Astrocyte (in vitro differentiated cells and primary cell): ENCODE measurements around the gene NAA16. TPM values are rescaled to one million over a fixed set of nuclear protein-coding genes. Genes with fewer than 3 reads are reported as not detected.

ENCODE experiments used
- DNase-seq: peaks from one replicate; pipeline ENCODE4 v3.0.0-alpha.2; 2010; ENCODE audit warnings: low read depth
- FAIRE-seq: peaks from 2 replicates; lab custom pipeline; 2011; peaks lifted over from hg19 to GRCh38; lab: Jason Lieb, UNC
- H2AFZ ChIP-seq: 2 replicates; pipeline ENCODE4 v1.6.0; 2012; ENCODE audit warnings: low read depth, low read length, inconsistent platforms
- H3K27ac ChIP-seq: 2 replicates; pipeline ENCODE4 v1.5.1; 2011; ENCODE audit warnings: low read depth, low read length, inconsistent platforms
- H3K27me3 ChIP-seq: 2 replicates; pipeline ENCODE4 v1.6.0; 2011; ENCODE audit warnings: low read length, inconsistent platforms; ENCODE audit not compliant: insufficient read depth
- H3K36me3 ChIP-seq: 2 replicates; pipeline ENCODE4 v1.5.1; 2011; ENCODE audit warnings: low read length, inconsistent platforms; ENCODE audit not compliant: insufficient read depth
- H3K4me1 ChIP-seq: 2 replicates; pipeline ENCODE4 v1.5.1; 2011; ENCODE audit warnings: low read length, inconsistent platforms; ENCODE audit not compliant: insufficient read depth
- H3K4me2 ChIP-seq: 2 replicates; pipeline ENCODE4 v1.6.0; 2012; ENCODE audit warnings: low read length, inconsistent platforms
- H3K4me3 ChIP-seq: 2 replicates; pipeline ENCODE4 v1.5.1; 2011; ENCODE audit warnings: low read depth, mild to moderate bottlenecking, low read length, inconsistent platforms; ENCODE audit not compliant: insufficient read depth
- H3K79me2 ChIP-seq: 2 replicates; pipeline ENCODE4 v1.6.0; 2012; ENCODE audit warnings: mild to moderate bottlenecking, low read length, inconsistent platforms; ENCODE audit not compliant: insufficient read depth
- H3K9ac ChIP-seq: 2 replicates; pipeline ENCODE4 v1.6.0; 2012; ENCODE audit warnings: mild to moderate bottlenecking, low read length, inconsistent platforms
- H3K9me3 ChIP-seq: 2 replicates; pipeline ENCODE4 v1.5.1; 2012; ENCODE audit warnings: low read depth, mild to moderate bottlenecking, low read length, inconsistent platforms; ENCODE audit not compliant: insufficient read depth
- H4K20me1 ChIP-seq: 2 replicates; pipeline ENCODE4 v1.6.0; 2012; ENCODE audit warnings: low read length, inconsistent platforms; ENCODE audit not compliant: insufficient read depth
- H3K27ac Mint-ChIP-seq: one replicate; pipeline ENCODE4 v1.8.0; 2021; ENCODE audit warnings: mild to moderate bottlenecking, mixed read lengths; ENCODE audit not compliant: unreplicated experiment
- H3K27me3 Mint-ChIP-seq: one replicate; pipeline ENCODE4 v1.8.0; 2021; ENCODE audit warnings: low read depth, mixed read lengths; ENCODE audit not compliant: unreplicated experiment
- H3K36me3 Mint-ChIP-seq: one replicate; pipeline ENCODE4 v1.8.0; 2021; ENCODE audit warnings: low read depth, mixed read lengths; ENCODE audit not compliant: unreplicated experiment
- H3K4me1 Mint-ChIP-seq: one replicate; pipeline ENCODE4 v1.8.0; 2021; ENCODE audit warnings: low read depth, mixed read lengths; ENCODE audit not compliant: unreplicated experiment
- H3K4me3 Mint-ChIP-seq: one replicate; pipeline ENCODE4 v1.8.0; 2021; ENCODE audit warnings: mild to moderate bottlenecking, moderate library complexity, mixed read lengths; ENCODE audit not compliant: unreplicated experiment
- H3K9me3 Mint-ChIP-seq: one replicate; pipeline ENCODE4 v1.8.0; 2021; ENCODE audit warnings: mild to moderate bottlenecking, mixed read lengths; ENCODE audit not compliant: unreplicated experiment
- CTCF ChIP-seq: IDR thresholded peaks from 2 replicates; pipeline ENCODE4 v1.5.1; 2011; ENCODE audit warnings: low read depth, mild to moderate bottlenecking, inconsistent platforms, low read length, moderate library complexity; ENCODE audit not compliant: insufficient read depth
- EZH2 ChIP-seq: IDR thresholded peaks from 2 replicates; pipeline ENCODE4 v1.6.1; 2012; ENCODE audit warnings: mild to moderate bottlenecking, low read length, inconsistent platforms; ENCODE audit not compliant: insufficient read depth
- total RNA-seq: library from RNA; stranded (reverse); gene quantifications from 2 replicates; pipeline ENCODE4 v1.2.1, GENCODE V29; 2021

Gene NAA16
- total RNA-seq, 1 donor from 2014 or later: 11.5 TPM

DNA sequence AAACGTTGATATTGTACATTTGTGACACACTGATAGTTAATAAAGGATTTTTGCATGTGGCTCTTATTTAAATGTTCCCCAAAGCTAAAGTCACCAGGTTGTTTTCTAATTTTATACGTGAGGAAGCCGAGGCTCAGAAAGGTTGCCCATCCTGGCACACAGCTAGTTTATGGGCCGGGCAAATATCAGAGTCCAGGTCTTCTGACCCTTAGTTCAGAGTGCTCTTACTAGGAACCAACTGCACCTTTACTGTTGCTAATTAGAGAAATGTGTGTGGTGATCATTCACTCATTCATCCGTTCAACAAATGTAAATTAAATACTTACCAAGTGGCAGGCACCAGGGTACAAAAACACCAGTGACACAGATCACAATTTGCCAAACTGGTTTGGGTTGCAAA is 100.0 kb downstream of the NAA16 start:
- Histone ChIP-seq H2AFZ (no peak overlapping the region), H3K79me2 (no peaks in the 10 kb centered on the region), H3K4me2 (no peak overlapping the region), H3K36me3 (no peaks in the 10 kb centered on the region), H4K20me1 (no peaks in the 10 kb centered on the region), H3K4me3 (no peak overlapping the region), H3K9me3 (no peaks in the 10 kb centered on the region), H3K27me3 (no peaks in the 10 kb centered on the region), H3K4me1 (no peaks in the 10 kb centered on the region), H3K9ac (no peak overlapping the region), H3K27ac (no peak overlapping the region)
- H3K4me3 Mint-ChIP-seq: no peak overlapping the region
- no peaks in the 10 kb centered on the region for H3K4me1 Mint-ChIP-seq
- H3K9me3 Mint-ChIP-seq: peaks cover 1% of the 10 kb centered on the region
- DNase-seq: no peak
- H3K27me3 Mint-ChIP-seq: peaks cover 6% of the 10 kb centered on the region
- H3K36me3 Mint-ChIP-seq: peaks cover 2% of the 10 kb centered on the region
- H3K27ac Mint-ChIP-seq: no peak overlapping the region
- TF ChIP-seq EZH2 (no peak), CTCF (no peak)
- no peak for FAIRE-seq

- Histone ChIP-seq H2AFZ (no peak overlapping the region), H3K4me3 (no peak overlapping the region), H4K20me1 (no peaks in the 10 kb centered on the region), H3K27me3 (no peaks in the 10 kb centered on the region), H3K79me2 (no peaks in the 10 kb centered on the region), H3K9ac (no peak overlapping the region), H3K9me3 (no peaks in the 10 kb centered on the region), H3K36me3 (no peaks in the 10 kb centered on the region), H3K4me1 (no peaks in the 10 kb centered on the region), H3K27ac (no peak overlapping the region), H3K4me2 (no peak overlapping the region)
- Mint-ChIP-seq H3K9me3 (peaks cover 1% of the 10 kb centered on the region), H3K27ac (no peak overlapping the region), H3K4me1 (no peaks in the 10 kb centered on the region), H3K4me3 (no peak overlapping the region), H3K36me3 (peaks cover 2% of the 10 kb centered on the region), H3K27me3 (peaks cover 6% of the 10 kb centered on the region)
- DNase-seq: peak; percentile 48
- TF ChIP-seq CTCF (peak; percentile 26), EZH2 (no peak)
- no peak for FAIRE-seq
These were observed 100.5 kb downstream of the NAA16 start for GRCh38 chr13:41411522-41411921.

GRCh38 chr13:41413872-41414271 is 102.8 kb downstream of the NAA16 start:
- no peak for FAIRE-seq
- no peak overlapping the region for H3K4me3 Mint-ChIP-seq
- H3K27me3 Mint-ChIP-seq: peaks cover 6% of the 10 kb centered on the region

More at GRCh38 chr13:41413872-41414271, 102.8 kb downstream of the NAA16 start:
- no peak for DNase-seq
- Histone ChIP-seq H3K9me3 (no peaks in the 10 kb centered on the region), H3K27ac (no peak overlapping the region), H2AFZ (no peak overlapping the region), H3K9ac (no peak overlapping the region), H3K79me2 (no peaks in the 10 kb centered on the region), H3K4me2 (no peak overlapping the region), H3K27me3 (no peaks in the 10 kb centered on the region), H3K4me3 (no peak overlapping the region), H3K36me3 (no peaks in the 10 kb centered on the region), H4K20me1 (no peaks in the 10 kb centered on the region), H3K4me1 (no peaks in the 10 kb centered on the region)
- H3K36me3 Mint-ChIP-seq: peaks cover 6% of the 10 kb centered on the region
- peaks cover 5% of the 10 kb centered on the region for H3K9me3 Mint-ChIP-seq
- no peak overlapping the region for H3K27ac Mint-ChIP-seq
- H3K4me1 Mint-ChIP-seq: peaks cover 2% of the 10 kb centered on the region
- TF ChIP-seq CTCF: no peak
- TF ChIP-seq EZH2: no peak
